HG02763 (cell line): ENCODE measurements around the gene SLC2A10.

Experiments
- ATAC-seq: cut with Tn5 transposase; IDR thresholded peaks from one replicate; pipeline ENCODE4 v1.9.1; 2021; ENCODE audit warnings: mild to moderate bottlenecking, moderate library complexity; ENCODE audit not compliant: unreplicated experiment

SLC2A10 gene

DNA sequence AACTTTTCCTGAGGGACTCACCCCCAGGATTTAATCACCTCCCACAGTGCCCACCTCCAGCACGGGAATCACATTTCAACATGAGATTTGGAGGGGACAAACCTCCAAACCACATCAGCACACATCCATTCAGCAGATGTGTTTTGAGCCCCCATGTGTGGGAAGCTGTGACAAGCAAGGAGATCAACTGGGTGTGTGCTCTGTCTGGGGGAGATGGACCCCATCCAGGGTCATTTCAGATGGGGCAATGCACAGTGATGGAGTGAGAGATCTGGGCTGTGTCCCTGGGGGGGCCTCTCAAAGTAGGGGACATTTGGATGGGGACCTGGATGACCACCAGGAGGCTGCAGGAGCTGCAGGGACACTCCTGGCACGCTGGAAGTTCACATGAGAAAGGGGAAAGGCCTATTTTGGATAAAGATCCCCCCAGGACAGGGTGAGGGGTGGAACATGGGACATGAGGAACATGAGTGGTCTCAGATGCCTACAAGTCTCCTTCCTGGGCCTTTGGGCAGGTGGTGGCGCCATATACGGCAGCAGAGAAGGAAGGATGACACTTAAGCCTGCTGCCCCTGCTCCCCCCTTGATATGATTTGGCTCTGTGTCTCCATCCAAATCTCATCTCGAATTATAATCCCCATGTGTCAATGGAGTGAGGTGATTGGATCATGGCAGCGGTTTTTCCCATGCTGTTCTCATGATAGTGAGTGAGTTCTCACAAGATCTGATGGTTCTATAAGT lies 49.6 kb downstream of the SLC2A10 start:
- no peak for ATAC-seq

DNA sequence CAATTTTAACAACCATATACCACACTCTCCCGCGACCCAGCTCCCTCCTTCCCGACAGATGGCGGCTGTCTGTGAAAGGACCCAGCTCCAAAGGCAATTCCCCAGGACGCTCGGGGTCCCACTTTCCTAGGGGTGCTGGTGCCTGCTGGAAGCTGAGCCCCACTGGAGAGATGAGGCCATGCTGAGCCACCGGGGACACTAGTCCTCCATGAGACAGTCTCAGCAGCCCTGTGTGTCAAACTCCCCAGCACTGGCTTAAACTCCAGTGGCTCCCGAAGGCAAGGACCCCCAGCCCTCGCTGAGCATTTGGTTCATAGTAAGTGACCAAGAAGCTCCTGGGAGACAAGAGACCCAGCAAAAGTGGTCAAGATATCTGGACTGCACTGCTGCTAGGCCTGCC lies 52.1 kb downstream of the SLC2A10 start:
- ATAC-seq, result no peak

DNA sequence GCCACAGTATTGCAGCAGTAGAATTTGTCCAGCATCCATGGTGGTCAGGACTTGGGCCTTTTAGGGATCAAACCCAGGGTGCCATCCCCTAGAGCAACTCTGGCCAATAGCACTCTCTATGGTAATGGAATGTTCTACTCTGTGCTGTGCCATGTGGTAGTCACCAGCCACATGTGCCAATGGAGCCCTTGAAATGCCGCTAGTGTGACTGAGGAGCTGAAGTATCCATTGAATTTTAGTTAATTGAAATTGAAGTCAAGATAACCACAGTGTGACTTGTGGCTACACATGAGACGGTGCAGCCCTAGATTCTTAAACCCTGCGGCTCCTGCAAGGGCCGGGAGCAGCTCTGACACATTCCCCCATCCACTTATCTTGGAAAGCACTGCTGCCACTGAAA lies 54.6 kb downstream of the SLC2A10 start:
- no peak for ATAC-seq

DNA sequence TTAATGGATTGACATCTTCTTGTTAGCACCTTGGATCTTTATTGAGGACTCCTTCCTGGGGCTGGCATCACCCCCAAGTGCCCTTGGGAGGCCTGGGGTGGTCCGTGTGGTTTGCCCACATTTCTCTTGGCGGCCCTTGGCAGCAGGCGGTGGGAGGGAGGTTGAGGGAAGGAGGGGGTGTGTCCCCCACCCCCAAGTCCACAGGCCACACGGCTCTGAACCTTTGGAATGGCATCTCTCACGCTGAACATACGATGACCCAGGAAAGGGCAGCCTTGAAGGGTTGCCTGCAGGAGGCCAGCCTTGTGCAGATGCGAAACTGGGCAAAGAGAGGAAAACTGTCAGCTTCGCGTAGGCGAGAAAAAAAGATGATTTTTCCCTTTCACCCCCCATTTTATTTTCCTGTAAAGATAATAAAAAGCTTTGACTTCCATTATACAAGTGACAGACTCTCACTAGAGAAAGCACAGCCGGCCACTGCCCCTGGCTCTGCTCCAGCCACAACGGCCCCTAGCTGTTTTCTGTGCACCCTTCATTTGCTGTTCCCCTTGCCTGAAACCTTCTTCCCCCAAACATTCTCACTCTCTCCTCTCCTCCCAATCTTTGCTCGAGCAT lies 56.2 kb downstream of the SLC2A10 start:
- no peak for ATAC-seq

DNA sequence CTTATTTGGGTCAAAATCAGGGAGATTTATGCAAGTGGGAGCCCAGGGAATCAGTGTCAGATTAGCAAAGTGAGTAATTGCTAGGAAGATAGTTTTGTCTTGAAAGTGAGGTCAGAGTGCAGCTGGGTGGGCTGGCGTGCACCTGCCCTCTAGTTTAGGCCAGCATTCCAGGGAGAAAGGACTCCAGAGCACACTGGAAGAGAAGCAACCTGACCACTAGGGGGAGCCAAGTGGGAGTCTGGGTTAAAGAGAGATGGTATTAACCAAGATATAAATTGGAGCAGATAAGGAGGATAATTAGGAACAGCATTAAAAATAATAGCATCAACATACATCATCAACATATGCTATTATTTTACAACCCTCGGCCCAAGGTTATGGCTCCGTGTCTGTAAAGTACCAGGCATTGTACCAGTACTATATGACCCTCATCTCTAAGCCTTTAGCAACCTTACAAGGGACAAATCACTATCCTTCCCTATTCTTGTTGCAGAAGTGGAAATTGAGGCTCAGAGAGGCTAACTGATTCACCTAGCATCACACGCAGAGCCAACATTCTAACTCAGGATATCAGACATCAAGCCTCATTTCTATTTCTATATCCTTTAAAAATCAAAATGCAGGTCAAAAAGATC lies 57.8 kb downstream of the SLC2A10 start:
- ATAC-seq, result no peak

DNA sequence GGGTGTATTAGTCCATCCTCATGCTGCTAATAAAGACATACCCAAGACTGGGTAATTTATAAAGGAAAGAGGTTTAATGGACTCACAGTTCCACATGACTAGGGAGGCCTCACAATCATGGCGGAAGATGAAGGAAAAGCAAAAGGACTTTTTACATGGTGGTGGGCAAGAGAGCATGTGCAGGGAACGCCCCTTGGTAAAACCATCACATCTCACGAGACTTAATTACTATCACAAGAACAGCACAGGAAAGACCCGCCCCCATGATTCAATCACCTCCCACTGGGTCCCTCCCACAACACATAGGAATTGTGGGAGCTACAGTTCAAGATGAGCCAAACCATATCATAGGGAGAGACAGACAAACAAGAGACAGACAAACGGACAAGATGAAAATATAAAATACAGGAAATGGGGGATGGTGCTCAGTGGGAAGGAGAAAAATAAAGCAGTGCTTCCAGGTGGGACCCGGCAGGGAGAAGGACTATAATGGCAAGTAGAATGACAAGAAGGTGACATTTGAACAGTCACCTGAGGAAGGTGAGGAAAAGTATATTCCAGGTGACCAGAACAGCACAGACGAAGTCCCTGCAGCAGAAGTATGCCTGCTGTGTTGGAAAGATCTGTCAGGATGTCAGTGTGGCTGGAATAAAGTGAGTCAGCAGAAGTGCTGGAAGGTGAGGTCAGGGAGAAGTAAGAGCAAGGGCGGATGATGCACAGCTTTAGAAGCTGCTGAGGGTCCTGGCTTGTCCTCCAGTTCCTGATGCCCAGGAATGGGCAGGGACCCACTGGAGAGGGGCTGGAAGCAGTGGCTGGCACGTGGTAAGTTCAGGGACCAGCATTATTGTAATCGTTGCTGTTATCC lies 61.1 kb downstream of the SLC2A10 start:
- no peak for ATAC-seq

DNA sequence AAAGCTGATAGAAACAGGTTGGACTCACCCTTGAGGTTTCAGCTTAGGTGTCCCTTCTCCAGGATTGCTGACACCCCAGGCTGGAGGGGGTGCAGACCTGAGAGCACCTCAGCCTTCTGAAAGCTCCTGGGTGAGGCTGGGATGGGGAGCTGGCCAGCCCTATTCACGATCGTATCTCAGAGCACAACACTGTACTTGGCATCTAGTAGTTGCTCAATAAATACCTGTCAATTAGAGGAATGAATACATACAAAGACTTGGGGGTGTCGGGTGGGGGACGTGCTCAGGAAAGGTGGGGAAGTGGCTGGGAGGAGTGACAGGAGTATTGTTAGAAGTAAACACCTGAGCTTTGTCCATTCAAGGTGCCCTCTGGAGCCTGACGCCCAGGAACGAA lies 61.7 kb downstream of the SLC2A10 start:
- no peak for ATAC-seq

DNA sequence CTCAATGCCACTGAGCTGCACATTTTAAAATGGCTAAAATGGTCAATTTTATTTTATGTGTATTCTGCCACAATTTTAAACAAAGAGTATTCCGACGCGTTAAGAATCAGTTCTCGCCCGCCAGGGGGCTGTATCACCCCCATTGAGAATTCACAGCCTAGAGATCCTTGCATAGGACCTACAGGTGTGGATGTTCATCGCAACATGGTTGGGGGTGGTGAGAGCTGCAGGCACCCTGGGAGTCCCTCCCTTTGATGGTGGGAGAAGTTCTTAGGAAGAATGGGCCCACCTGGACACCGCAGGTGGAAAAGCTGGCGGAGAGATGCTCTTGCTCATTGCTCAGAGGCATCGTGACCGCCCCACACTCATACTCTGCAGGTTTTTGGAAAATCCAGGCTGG lies 63.5 kb downstream of the SLC2A10 start:
- no peak for ATAC-seq

DNA sequence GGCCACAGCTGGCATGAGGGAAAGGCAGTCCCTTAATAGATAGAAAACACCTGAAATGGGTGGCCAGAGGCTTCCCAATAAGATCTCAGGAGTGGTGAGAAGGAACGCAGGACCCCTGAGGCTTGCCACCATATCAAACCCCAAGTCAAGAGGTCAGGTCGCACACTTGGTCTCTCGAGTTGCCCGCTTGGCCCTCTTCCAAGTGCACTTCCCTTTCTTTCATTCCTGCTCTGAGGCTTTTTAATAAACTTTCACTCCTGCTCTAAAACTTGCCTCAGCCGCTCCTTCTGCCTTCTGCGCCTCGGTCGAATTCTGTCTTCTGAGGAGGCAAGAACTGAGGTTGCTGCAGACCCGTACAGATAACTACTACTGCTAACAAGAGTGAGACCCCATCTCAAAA lies 64.2 kb downstream of the SLC2A10 start:
- ATAC-seq, result no peak

DNA sequence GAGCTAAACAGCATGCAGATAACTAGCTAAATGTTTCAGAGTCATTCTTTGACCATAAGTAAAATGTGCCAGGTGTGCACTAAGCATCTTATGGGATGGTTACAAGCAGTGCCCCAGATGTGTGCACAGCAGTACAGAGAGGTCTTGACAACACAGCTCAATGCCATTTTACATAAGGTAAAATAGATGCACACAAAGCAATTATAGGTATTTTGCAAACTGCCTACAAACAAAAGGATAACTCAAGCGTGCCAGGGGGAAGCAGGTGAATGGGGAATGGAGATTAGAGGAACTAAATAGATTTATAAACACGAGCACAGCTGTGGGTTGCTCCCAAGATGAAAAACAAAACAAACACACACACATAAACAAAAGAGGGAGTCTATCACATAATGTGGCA lies 64.8 kb downstream of the SLC2A10 start:
- no peak for ATAC-seq

DNA sequence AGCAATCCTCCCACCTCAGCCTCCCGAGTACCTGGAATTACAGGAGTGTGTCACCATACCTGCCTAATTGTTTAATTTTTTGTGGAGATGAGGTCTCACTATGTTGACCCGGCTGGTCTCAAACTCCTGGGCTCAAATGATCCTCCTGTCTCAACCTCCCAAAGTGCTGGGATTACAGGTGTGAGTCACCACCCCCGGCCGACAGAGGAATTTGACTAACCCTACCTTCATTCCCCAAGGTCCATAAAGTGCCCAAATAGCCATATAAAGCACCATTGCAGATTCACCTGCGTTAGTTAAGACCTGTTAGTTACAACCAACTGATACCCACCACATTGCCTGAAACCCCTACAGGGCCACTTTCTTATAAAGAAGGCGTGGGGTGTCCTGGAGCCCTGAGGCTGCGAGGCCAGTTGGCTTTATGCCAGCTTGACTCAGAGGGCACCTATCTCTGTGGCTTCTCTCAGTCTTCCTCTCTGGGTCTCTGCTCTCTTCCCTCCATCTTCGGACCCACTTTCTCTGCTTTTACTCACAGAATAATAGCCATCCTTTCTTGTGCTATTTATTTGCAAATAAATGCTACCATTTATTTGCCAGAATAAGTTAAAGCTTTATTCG lies 65.6 kb downstream of the SLC2A10 start:
- ATAC-seq, result no peak

DNA sequence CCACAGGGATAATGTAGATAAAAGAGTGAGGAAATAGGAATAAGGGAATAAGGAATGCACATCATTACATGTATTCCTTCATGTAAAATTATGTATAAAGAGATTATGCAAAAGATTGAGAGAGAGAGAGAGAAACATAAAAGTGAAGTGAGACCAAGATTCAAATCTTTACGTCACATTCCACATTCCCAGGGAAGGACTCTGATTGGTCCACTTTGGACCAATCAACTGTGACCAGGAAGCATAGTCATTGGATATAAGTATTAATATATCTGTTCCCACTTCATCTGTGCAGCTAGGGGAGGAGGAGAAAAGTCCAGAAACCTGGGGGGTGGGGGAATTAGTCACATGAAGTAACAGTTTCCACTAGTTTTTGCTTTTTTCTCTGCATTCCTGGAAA lies 66.4 kb downstream of the SLC2A10 start:
- ATAC-seq, result no peak

DNA sequence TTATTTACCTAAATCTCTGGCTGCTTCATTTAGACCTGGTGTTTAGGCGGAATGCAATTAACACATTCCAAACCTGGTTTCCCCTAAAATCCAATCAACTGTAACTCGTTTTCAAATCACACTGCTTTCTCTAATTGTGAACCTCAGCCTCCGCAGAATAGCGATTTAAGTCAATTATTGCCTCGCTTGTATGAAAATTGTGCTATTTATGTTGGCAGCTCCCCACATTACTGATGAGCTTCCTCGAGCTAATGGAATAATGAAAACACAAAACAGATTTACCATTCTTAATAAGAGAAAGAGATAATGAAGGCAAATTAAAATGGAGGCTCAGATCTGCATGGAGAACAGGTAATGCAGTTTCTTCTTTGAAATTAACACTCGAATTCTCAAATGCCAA lies 67.9 kb downstream of the SLC2A10 start:
- no peak for ATAC-seq

DNA sequence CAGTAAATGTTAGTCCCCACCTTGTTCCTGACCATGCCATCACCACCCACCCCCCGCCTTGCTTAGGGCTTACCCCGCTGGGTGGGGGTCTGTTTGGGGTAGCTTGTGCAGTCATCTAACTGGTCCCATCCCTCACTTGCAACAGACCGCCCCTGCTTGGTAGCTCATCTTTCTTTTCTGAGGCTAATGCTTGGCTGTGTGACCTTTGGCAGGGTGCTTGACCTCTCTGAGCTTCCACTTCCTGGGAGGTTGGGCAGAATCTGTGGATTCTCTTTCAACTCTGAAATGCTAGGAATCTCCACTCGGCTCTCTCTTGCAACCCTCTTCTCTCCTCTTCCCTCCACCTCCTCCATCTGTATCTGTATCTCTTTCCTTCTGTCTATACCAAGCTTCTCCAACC lies 70.4 kb downstream of the SLC2A10 start:
- ATAC-seq, result no peak

DNA sequence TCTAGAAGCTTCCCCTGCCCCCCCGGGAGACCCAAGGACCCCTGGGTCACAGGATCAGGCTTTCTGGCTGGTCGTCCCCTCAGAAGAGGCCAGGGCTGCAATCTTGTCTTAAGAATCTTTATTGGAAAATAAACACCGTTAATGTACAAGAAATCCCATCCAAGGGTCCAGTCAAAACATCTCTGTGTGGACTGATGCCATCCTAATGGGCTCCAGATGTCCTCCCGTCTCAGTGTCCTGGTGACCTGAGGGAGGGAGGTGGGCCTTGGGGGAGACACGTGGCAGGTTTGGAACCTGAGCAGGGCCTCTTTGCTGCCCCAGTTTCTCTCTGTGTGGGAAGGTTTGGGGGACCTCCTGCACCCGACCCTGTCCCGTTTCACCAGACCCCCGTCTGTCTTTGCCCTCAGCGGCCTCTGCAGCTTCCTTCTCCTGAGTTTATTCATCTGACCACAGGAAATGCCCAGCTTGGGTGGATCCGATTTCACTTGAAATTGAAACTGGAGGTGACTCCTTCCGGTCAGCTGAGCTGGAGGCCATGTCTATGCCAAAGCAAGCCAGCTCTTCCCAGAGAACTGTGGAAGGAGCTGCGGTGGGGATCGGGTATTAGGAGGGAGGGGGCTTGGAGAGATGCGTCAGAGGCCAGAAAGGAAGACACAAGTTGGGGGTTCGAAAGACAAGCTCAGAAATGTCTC lies 75.1 kb downstream of the SLC2A10 start:
- ATAC-seq, result no peak
